H54 (cell line): ENCODE data around the gene ZNF8.
A peak's percentile ranks its signal among the peaks of the same experiment; 100 is the strongest.
"Not testable (repeated sequence)": the region's sequence is repeated elsewhere in the genome, so short reads cannot be mapped to it uniquely, and the experiment has no call there.

Source experiments
- DNase-seq: peaks from one replicate; pipeline ENCODE4 v3.0.0; 2011; ENCODE audit warnings: low spot score, mixed read lengths; ENCODE audit not compliant: insufficient read length
- FAIRE-seq: peaks from 3 replicates; lab custom pipeline; 2011; peaks lifted over from hg19 to GRCh38; lab: Jason Lieb, UNC
- POLR2A ChIP-seq: IDR thresholded peaks from 2 replicates; pipeline ENCODE4 v1.6.1; 2011; ENCODE audit warnings: low read depth, mild to moderate bottlenecking, low read length

The ZNF8 gene

GRCh38 chr19:58307736-58308135 lies 29.0 kb downstream of the ZNF8 start:
- no peak for FAIRE-seq
- no peak for DNase-seq
- TF ChIP-seq POLR2A: no peak

GRCh38 chr19:58310685-58311084 lies 31.9 kb downstream of the ZNF8 start:
- not testable (repeated sequence) for FAIRE-seq, DNase-seq

GRCh38 chr19:58311345-58311865 lies 32.6 kb downstream of the ZNF8 start:
- no peak for FAIRE-seq
- no peak for DNase-seq
- TF ChIP-seq POLR2A: no peak

GRCh38 chr19:58315580-58315979 lies 36.8 kb downstream of the ZNF8 start:
- TF ChIP-seq POLR2A: no peak
- FAIRE-seq (no peak), DNase-seq (no peak)

GRCh38 chr19:58317476-58318072 lies 38.8 kb downstream of the ZNF8 start:
- DNase-seq: no peak
- no peak for TF ChIP-seq POLR2A
- no peak for FAIRE-seq

GRCh38 chr19:58318297-58318696 lies 39.5 kb downstream of the ZNF8 start:
- no peak for TF ChIP-seq POLR2A

GRCh38 chr19:58319241-58319640 lies 40.5 kb downstream of the ZNF8 start:
- DNase-seq: no peak
- no peak for TF ChIP-seq POLR2A
- FAIRE-seq: no peak

More at GRCh38 chr19:58318297-58318696, 39.5 kb downstream of the ZNF8 start:
- DNase-seq (no peak), FAIRE-seq (no peak)

- no peak for FAIRE-seq
- no peak for TF ChIP-seq POLR2A
- no peak for DNase-seq
Measured at GRCh38 chr19:58325311-58326022, 46.7 kb downstream of the ZNF8 start.

- no peak for TF ChIP-seq POLR2A
- FAIRE-seq (no peak), DNase-seq (no peak)
Measured at GRCh38 chr19:58326501-58326913, 47.8 kb downstream of the ZNF8 start.

GRCh38 chr19:58326914-58327726 lies 48.4 kb downstream of the ZNF8 start, which contains the start of gene ZSCAN22:
Gene ZSCAN22 (plus strand): TSS chr19:58326994. CDS start chr19:58334803, 7,809 bp downstream.
- no peak for FAIRE-seq

GRCh38 chr19:58328999-58329398 lies 50.2 kb downstream of the ZNF8 start:
- FAIRE-seq: no peak
- DNase-seq: no peak
- TF ChIP-seq POLR2A: no peak

More at GRCh38 chr19:58326914-58327726, 48.4 kb downstream of the ZNF8 start, which contains the start of gene ZSCAN22:
- DNase-seq: peak; percentile 98
- peak; percentile 92 for TF ChIP-seq POLR2A

- DNase-seq (peak; percentile 96), FAIRE-seq (peak; percentile 6)
- no peak for TF ChIP-seq POLR2A
Measured at GRCh38 chr19:58330458-58330857, 51.7 kb downstream of the ZNF8 start.

GRCh38 chr19:58332697-58333096 lies 53.9 kb downstream of the ZNF8 start:
- FAIRE-seq: no peak
- no peak for DNase-seq
- no peak for TF ChIP-seq POLR2A
